Natural killer cell (primary cell): ENCODE data around the gene RECK. TPM values are rescaled to one million over a fixed set of nuclear protein-coding genes. Genes with fewer than 3 reads are reported as not detected.

ENCODE experiments used
- ATAC-seq, 3 donors: fragments of 150-1000 bp in 2 of 3; fragments of 200-7000 bp in 1 of 3; cut with Tn5 transposase; 1 replicate in 1 of 3; 2 replicates in 2 of 3; pipeline ENCODE4 v1.10.0; 2021; ENCODE audit warnings: mild to moderate bottlenecking in 2 of 3, moderate library complexity in 2 of 3
- DNase-seq, 2 donors: peaks; one replicate each; pipeline versions ENCODE4 v3.0.0 to v3.0.0-alpha.2; 2013 to 2021; ENCODE audit warnings: mixed read lengths in 1 of 2
- H3K27ac ChIP-seq: one replicate; pipeline ENCODE4 v1.5.1; 2013; ENCODE audit warnings: mild to moderate bottlenecking, low read length
- H3K27me3 ChIP-seq: one replicate; pipeline ENCODE4 v1.6.1; 2013; ENCODE audit warnings: low read length; ENCODE audit not compliant: control insufficient read depth, insufficient read depth
- H3K36me3 ChIP-seq: one replicate; pipeline ENCODE4 v1.6.1; 2013; ENCODE audit warnings: low read length; ENCODE audit not compliant: control insufficient read depth, insufficient read depth
- H3K4me1 ChIP-seq: one replicate; pipeline ENCODE4 v1.6.1; 2013; ENCODE audit warnings: low read length; ENCODE audit not compliant: control insufficient read depth, insufficient read depth
- H3K4me3 ChIP-seq: one replicate; pipeline ENCODE4 v1.5.1; 2013; ENCODE audit warnings: low read length
- H3K9me3 ChIP-seq: one replicate; pipeline ENCODE4 v1.6.1; 2013; ENCODE audit warnings: low read length; ENCODE audit not compliant: control insufficient read depth, insufficient read depth
- H3K27ac Mint-ChIP-seq, 2 donors: one replicate each; pipeline ENCODE4 v1.8.0; 2022; ENCODE audit warnings: mild to moderate bottlenecking in 2 of 2, mixed read lengths in 2 of 2, moderate library complexity in 1 of 2
- H3K27me3 Mint-ChIP-seq, 2 donors: one replicate each; pipeline ENCODE4 v1.8.0; 2022; ENCODE audit warnings: low read depth in 2 of 2, mixed read lengths in 2 of 2
- H3K36me3 Mint-ChIP-seq: one replicate; pipeline ENCODE4 v1.8.0; 2022; ENCODE audit warnings: mixed read lengths
- H3K4me1 Mint-ChIP-seq, 2 donors: one replicate each; pipeline ENCODE4 v1.8.0; 2022; ENCODE audit warnings: mixed read lengths in 2 of 2
- H3K4me3 Mint-ChIP-seq: one replicate; pipeline ENCODE4 v1.8.0; 2022; ENCODE audit warnings: mild to moderate bottlenecking, moderate library complexity, mixed read lengths
- H3K9me3 Mint-ChIP-seq, 2 donors: one replicate each; pipeline ENCODE4 v1.8.0; 2022; ENCODE audit warnings: mixed read lengths in 2 of 2
- WGBS: methylation state at CpG from one replicate; pipeline ENCODE4 v1.1.7; 2013; ENCODE audit warnings: missing lambda C conversion rate; ENCODE audit not compliant: insufficient coverage; 5-methylcytosine and 5-hydroxymethylcytosine counted together
- intact Hi-C: fragments of 100-400 bp; cut with micrococcal nuclease; formaldehyde crosslinking; loops from one replicate; pipeline ENCODE4 v1.14.2; 2022
- total RNA-seq, 4 donors: library from RNA; stranded (reverse); fragments of 120-200 nt in 1 of 4; gene quantifications; one replicate each; pipeline versions ENCODE4 v1.2.3 to v1.2.4, GENCODE V29; 2013 to 2022
- TF ChIP-seq, protein P1 (sequence below): fragments of 200-600 bp; IDR thresholded peaks from one replicate; pipeline ENCODE4 v1.8.0; 2022; ENCODE audit warnings: antibody characterized with exemption

The RECK gene
- total RNA-seq, 3 donors from 2014 or later (not counting 1 experiment from before 2014, with no cell fraction given): 7.4 to 10.3 (median 8.0) TPM

- Mint-ChIP-seq H3K27ac (peak overlapping the region in 1 of 2 donors; percentile 13), H3K27me3 (no peaks in the 10 kb centered on the region), H3K4me3 (peak overlapping the region; percentile 28), H3K36me3 (no peaks in the 10 kb centered on the region), H3K9me3 (no peaks in the 10 kb centered on the region), H3K4me1 (peaks cover 16 to 25% of the 10 kb centered on the region in 2 donors)
- H3K4me1 ChIP-seq: peaks cover 17% of the 10 kb centered on the region
- no peak overlapping the region for H3K4me3 ChIP-seq
- no peak for DNase-seq
- 94% methylated on average over 8 of the region's 10 CpGs for WGBS
- no peaks in the 10 kb centered on the region for H3K27me3 ChIP-seq
- intact Hi-C loops: no loop called here
- TF ChIP-seq, protein P1, sequence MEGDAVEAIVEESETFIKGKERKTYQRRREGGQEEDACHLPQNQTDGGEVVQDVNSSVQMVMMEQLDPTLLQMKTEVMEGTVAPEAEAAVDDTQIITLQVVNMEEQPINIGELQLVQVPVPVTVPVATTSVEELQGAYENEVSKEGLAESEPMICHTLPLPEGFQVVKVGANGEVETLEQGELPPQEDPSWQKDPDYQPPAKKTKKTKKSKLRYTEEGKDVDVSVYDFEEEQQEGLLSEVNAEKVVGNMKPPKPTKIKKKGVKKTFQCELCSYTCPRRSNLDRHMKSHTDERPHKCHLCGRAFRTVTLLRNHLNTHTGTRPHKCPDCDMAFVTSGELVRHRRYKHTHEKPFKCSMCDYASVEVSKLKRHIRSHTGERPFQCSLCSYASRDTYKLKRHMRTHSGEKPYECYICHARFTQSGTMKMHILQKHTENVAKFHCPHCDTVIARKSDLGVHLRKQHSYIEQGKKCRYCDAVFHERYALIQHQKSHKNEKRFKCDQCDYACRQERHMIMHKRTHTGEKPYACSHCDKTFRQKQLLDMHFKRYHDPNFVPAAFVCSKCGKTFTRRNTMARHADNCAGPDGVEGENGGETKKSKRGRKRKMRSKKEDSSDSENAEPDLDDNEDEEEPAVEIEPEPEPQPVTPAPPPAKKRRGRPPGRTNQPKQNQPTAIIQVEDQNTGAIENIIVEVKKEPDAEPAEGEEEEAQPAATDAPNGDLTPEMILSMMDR: no peak
- ATAC-seq: no peak
- no peaks in the 10 kb centered on the region for H3K9me3 ChIP-seq
- no peak overlapping the region for H3K27ac ChIP-seq
- peaks cover 2% of the 10 kb centered on the region for H3K36me3 ChIP-seq
Observed at GRCh38 chr9:36125062-36125855, 88.5 kb downstream of the RECK start.

DNA sequence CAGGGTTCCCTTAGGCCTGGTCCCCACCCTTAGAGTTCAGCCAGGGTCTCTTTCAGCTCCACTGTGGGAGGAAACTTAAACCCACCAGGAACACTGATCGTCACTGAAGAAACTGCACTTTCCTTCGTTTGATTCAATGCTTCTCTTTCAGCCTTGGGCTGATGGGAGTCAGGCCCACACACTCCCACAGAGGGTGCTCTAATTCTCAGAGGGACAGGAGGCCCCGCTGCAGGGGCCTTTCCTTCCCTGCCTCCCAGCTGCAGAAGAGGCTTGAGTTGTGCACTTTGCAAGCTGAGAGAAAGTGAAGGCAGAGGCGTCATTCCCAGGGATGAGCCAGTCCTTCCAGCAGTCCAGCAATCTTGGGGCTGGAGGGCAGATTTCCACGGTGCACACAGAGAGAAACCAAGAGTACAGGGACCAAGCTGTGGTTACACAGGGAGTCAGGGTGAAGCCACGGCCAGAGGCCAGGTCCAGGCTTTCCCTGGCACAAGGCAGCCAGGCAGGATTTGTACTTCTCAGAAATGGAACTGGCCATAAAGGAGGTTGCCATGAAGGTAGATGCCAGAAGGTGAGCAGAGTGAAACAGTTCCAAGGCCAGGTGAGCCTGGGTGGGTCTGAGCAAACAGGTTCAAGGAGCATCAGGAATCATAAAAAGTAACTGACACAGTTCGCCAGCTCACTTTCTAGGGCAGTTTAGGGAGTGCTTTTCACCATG lies 89.5 kb downstream of the RECK start:
- 68% methylated on average over 7 of the region's 7 CpGs for WGBS
- H3K36me3 Mint-ChIP-seq: no peaks in the 10 kb centered on the region
- no peaks in the 10 kb centered on the region for H3K27me3 Mint-ChIP-seq
- Histone ChIP-seq H3K4me1 (peaks cover 17% of the 10 kb centered on the region), H3K4me3 (no peak overlapping the region), H3K27me3 (no peaks in the 10 kb centered on the region), H3K27ac (no peak overlapping the region), H3K36me3 (peaks cover 2% of the 10 kb centered on the region), H3K9me3 (no peaks in the 10 kb centered on the region)
- intact Hi-C loops: no loop called here
- TF ChIP-seq, protein P1: no peak
- no peaks in the 10 kb centered on the region for H3K9me3 Mint-ChIP-seq
- H3K4me3 Mint-ChIP-seq: no peak overlapping the region
- no peak for DNase-seq
- H3K4me1 Mint-ChIP-seq: peaks cover 16 to 25% of the 10 kb centered on the region in 2 donors
- H3K27ac Mint-ChIP-seq: no peak overlapping the region
- no peak for ATAC-seq

GRCh38 chr9:36127652-36128244 lies 91.0 kb downstream of the RECK start:
- peak overlapping the region; percentile 47 for H3K4me3 Mint-ChIP-seq

More at GRCh38 chr9:36127652-36128244, 91.0 kb downstream of the RECK start:
- H3K9me3 Mint-ChIP-seq: no peaks in the 10 kb centered on the region
- H3K4me1 Mint-ChIP-seq: peaks cover 16 to 25% of the 10 kb centered on the region in 2 donors
- H3K4me1 ChIP-seq: peaks cover 17% of the 10 kb centered on the region
- H3K36me3 ChIP-seq: no peaks in the 10 kb centered on the region
- no peaks in the 10 kb centered on the region for H3K27me3 Mint-ChIP-seq
- no peaks in the 10 kb centered on the region for H3K36me3 Mint-ChIP-seq
- no peaks in the 10 kb centered on the region for H3K9me3 ChIP-seq
- H3K4me3 ChIP-seq: no peak overlapping the region
- ATAC-seq (peak; percentile 81 to 92 (median 83)), DNase-seq (peak in 1 of 2 donors; percentile 49)
- no peaks in the 10 kb centered on the region for H3K27me3 ChIP-seq
- H3K27ac ChIP-seq: no peak overlapping the region
- intact Hi-C loops: no loop called here
- TF ChIP-seq, protein P1: no peak
- WGBS: 13% methylated on average over 5 of the region's 5 CpGs
- peak overlapping the region in 1 of 2 donors; percentile 62 for H3K27ac Mint-ChIP-seq
